Measurements from ENCODE around the gene NF2. TPM values are rescaled to one million over a fixed set of nuclear protein-coding genes. Genes with fewer than 3 reads are reported as not detected.

Gene NF2
- total RNA-seq, 1 donor, result 21.7 TPM

DNA sequence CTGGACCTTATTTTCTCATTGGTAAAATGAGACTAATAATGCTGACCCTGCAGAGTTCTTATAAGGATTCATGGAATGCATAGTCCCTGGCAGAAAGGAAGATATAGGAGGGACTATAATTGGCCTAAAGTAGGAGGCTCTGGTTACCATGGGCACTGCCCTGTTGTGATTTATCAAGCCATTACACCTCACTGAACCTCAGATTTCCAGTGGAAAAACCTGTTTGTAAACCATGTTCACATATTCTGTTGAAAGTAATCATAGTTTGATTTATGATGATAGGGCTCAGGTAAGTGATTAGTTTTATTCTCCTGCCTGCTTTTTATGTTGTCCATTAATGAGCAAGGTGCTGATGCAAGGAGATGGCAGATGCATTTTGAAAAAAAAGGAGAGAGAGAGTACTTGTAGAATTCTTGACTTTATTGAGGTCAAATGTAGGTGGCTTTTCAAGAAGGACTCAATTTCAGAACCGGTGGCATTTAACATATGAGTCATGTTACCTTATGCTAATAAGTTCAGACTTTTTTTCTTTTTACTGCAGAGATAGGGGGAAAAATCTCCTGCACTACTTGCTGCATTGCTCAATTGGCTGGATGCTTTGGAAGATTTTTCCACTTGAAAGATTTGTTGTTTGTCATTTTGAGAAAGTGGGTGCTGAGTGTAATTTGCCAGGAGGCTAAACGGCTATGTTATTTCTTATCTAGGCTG is 14.6 kb downstream of the NF2 start:
- peaks cover 16% of the 10 kb centered on the region for H3K4me1 ChIP-seq (ENCODE audit: insufficient read depth, low read length)
- H3K9me3 ChIP-seq (ENCODE audit: low read depth, low read length), result no peaks in the 10 kb centered on the region
- no peak overlapping the region for H3K4me3 ChIP-seq (ENCODE audit: low read length)
- no peaks in the 10 kb centered on the region for H3K27me3 ChIP-seq (ENCODE audit: insufficient read depth, low read length)

DNA sequence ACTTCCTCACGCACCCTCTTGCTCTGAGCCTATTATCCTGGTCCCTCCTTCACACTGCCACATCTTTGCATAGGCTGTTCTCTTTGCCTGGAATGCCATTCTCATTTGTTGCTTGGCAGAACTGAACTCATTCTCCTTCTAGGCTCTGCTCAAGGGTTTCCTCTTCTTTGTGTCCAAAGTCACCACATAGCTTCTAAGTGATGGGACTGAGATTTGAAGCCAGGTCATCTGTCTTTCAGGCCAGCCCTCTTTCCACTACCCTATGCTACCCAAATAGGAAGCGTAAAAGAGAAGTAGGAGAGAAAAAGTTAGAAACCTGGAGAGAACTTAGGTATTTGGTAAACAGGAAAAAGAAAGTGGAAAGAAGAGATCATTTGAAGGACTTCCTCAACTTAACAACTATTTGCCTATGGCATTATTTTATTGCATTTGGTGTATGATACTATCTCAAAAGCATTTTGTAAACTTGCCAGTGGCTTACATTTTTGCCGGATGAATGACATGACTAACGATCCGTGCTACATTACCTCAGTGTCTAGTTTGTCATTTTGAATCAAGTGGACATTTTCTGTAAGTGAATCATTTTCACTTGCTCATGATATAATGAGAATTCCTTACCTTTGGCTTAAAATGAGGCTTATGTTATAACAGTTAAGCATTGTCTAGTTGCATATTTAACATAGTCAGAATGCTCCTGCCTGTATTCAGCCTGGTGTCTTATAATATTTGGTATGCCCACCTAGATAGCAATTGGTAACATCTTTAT is 18.5 kb downstream of the NF2 start:
- H3K4me3 ChIP-seq (ENCODE audit: low read length), result no peak overlapping the region
- peaks cover 35% of the 10 kb centered on the region for H3K4me1 ChIP-seq (ENCODE audit: insufficient read depth, low read length)
- H3K27me3 ChIP-seq (ENCODE audit: insufficient read depth, low read length), result no peaks in the 10 kb centered on the region
- no peaks in the 10 kb centered on the region for H3K9me3 ChIP-seq (ENCODE audit: low read depth, low read length)

DNA sequence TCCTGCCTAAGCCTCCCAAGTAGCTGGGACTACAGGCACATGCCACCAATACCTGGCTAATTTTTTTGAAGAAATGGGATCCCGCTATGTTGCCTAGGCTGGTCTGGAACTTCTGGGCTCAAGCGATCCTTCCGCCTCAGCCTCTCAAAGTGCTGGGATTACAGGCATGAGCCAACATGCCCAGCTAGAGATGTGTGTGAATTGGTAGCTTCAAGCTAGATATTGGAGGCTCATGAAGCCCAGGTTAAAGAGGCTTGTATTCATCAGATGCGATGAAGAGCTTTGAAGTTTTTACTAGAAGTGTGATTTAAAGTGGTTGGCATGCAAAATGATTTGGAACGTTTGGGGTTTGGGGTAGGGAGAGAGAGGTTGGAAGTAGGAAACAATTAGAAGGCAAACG is 19.6 kb downstream of the NF2 start:
- no peak overlapping the region for H3K4me3 ChIP-seq (ENCODE audit: low read length)
- no peaks in the 10 kb centered on the region for H3K9me3 ChIP-seq (ENCODE audit: low read depth, low read length)
- H3K4me1 ChIP-seq (ENCODE audit: insufficient read depth, low read length), result peaks cover 35% of the 10 kb centered on the region
- no peaks in the 10 kb centered on the region for H3K27me3 ChIP-seq (ENCODE audit: insufficient read depth, low read length)

DNA sequence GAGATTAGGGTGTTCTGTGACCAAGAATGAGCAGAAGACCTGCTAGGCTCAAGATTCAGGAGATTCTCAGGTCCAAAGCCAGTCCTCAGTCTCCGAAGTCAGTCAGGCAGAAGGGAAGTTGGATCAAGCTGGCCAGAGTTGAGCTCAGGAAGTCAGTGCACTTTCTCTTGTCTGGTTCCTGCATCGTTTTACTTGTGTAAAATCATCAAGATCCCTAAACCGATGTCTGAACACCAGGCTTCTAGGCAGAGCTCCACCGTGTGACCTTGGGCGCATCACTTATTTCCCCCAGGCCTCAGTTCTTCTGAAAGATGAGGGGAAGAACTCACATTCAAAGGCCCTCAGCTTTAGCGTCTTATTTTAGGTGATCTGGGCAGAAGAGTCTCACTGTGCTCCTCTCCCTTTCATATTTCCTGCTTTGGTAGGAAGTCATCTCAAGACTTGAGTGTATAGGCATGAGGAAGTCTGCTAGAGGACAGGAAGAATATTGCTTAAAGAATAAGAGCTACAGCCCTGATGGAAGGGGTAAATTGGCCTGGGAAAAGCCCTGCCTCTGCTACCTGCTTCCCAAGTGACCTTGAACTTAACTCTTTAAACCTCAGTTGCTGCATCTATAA is 20.2 kb downstream of the NF2 start:
- H3K9me3 ChIP-seq (ENCODE audit: low read depth, low read length), result no peaks in the 10 kb centered on the region
- H3K4me3 ChIP-seq (ENCODE audit: low read length), result no peak overlapping the region
- H3K4me1 ChIP-seq (ENCODE audit: insufficient read depth, low read length), result peaks cover 35% of the 10 kb centered on the region
- no peaks in the 10 kb centered on the region for H3K27me3 ChIP-seq (ENCODE audit: insufficient read depth, low read length)

DNA sequence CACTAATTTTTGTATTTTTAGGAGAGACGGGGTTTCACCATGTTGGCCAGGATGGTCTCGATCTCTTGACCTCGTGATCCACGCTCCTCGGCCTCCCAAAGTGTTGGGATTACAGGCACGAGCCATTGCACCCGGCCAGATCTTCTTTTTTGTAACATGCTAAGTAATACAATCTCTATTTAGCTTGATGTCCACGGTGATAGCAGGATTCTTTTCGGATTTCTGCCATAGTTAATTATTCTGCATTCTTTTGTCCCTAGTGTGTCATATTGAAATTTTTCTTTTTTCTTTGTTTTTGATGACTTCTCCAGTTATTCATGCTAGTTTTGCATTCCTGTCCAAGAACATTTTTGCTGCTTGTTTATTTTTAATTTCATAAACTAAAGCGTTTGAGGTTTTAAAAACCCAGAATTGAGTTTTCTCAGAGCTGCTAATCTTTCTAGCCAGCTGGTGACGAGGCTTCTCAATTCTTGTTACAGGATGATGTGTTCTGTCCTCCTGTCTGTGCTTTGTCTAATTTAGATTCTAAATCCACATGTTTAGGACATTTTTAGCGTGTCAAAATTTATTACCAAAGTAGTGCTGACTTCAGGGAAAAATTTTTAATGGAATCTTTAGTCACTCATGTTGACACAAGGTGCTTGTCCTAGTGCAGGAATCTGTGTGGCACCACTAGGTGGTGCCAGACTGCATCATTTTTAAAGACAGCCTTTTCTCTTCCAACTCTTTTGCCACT is 21.8 kb downstream of the NF2 start:
- Histone ChIP-seq H3K9me3 (ENCODE audit: low read depth, low read length) (no peaks in the 10 kb centered on the region), H3K27me3 (ENCODE audit: insufficient read depth, low read length) (no peaks in the 10 kb centered on the region), H3K4me3 (ENCODE audit: low read length) (no peak overlapping the region), H3K4me1 (ENCODE audit: insufficient read depth, low read length) (peaks cover 35% of the 10 kb centered on the region)

DNA sequence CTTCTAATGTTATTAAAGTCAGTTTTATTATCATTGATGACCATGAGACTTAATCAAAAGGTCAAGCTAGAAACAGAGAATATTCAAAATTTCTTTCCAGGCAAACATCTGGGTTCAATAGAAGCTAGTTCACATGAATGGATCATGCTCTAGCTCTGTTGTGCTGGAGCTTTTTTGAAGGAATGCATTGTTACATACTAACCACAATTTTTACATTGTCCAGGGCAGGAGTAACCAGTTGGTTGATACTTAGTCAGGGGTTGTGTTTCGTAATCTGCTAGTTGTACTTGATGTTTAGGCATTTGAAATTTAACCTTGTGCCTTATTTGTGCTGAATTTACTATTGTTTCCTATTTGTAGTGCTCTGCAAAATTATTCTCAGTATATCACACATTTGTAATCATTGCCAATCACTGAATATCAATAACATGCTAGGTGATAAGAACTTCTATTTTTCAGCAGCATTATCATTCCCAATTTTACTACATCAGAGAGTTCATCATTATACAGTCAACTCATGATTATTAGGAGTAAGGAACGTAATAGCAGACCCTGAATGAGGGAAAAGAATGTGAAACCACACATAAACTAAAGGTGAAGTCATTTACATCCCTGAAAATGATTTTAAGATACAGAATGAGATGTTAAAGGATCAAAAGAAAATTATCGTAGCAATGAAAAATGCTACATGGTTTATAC is 23.2 kb downstream of the NF2 start:
- Histone ChIP-seq H3K9me3 (ENCODE audit: low read depth, low read length) (no peaks in the 10 kb centered on the region), H3K27me3 (ENCODE audit: insufficient read depth, low read length) (no peaks in the 10 kb centered on the region), H3K4me1 (ENCODE audit: insufficient read depth, low read length) (peaks cover 30% of the 10 kb centered on the region), H3K4me3 (ENCODE audit: low read length) (no peak overlapping the region)

DNA sequence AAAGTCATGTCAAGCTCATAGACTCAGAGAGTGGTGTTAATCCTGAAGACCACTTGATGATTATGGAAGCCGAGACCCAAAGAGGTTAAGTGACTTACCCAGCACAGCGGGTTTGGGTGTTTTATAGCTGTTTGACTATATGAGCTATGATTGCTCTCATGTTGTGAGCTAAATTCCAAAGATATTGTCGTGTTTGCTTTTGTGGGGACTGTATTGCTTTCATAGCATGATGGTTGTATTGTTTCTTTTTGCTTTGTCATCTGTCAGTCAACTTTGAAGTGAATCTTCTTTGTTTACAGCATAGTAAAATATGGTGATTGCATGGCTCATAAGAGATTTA is 23.7 kb downstream of the NF2 start:
- peaks cover 27% of the 10 kb centered on the region for H3K4me1 ChIP-seq (ENCODE audit: insufficient read depth, low read length)
- H3K9me3 ChIP-seq (ENCODE audit: low read depth, low read length), result no peaks in the 10 kb centered on the region

DNA sequence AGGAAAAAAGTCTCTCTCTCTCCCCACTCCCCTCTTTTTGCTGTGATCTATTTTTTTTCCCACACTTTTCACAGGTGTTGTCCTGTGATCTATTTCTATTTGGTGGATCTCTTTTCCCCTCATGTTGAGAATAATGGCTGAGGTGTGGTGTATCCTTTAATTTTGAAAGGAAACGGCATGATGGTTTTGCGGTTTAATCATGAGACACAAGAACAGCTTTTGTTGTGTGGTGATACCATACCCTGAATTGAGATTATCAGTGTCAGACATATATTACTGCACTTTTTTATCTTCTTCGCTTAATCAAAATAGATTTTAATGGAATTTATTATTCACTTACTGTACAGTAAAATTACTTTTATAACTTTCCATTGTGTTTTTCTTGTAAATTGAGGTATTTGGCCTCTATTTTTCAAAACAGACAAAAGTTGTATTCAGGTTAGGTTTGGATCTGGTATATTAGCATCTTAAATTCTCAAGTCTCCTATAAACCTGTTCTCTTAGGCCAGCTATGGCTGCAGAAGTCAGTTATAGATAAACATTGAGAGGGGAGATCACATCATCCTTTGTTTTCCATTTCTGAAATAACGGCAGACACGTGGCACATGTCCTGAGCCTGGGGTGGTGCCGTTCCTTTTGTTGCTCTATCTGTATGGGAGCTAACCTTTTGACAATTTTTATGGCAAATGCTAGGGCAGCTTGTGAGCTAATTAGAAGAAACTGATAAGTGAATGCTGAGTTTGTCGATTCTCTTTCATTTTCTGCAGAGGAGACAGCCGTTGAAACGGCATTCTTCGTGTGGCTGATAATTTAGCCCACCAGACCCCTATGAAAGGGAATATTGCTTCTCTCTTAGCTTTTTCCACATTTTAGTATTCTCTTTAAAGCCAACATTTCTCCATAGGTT is 25.8 kb downstream of the NF2 start:
- Histone ChIP-seq H3K4me1 (ENCODE audit: insufficient read depth, low read length) (peaks cover 11% of the 10 kb centered on the region), H3K4me3 (ENCODE audit: low read length) (no peak overlapping the region), H3K27me3 (ENCODE audit: insufficient read depth, low read length) (no peaks in the 10 kb centered on the region), H3K9me3 (ENCODE audit: low read depth, low read length) (no peaks in the 10 kb centered on the region)

More for the DNA sequence above, 23.7 kb downstream of the NF2 start:
- no peaks in the 10 kb centered on the region for H3K27me3 ChIP-seq (ENCODE audit: insufficient read depth, low read length)
- H3K4me3 ChIP-seq (ENCODE audit: low read length), result no peak overlapping the region

DNA sequence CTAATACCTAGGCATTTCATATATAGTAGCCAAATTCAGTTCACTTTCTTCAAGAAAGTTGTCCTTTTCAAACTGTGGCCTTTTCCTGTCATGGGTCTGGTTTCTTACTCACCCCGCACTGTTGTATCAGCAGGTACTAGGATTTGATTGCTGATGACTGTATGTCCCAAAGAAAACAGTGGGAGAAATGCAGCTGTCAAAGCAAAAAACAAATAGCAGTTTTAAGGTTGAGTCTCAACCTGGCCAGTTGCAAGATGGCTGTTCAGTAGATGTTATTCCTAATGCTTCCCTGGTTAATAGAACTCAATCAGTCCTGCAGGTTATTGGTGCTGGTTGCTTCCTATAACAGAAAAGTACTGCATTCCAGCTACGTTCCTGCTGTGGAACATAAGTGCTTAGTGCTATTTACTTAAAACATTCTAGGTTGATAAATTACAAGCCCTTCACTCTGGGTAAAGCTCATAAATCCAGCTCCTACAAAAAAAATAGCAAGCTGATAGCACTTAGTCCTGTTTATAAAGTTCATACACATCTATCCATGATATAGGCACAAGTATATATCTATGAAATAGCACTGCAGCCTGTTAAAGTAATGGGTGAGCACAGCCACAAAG is 26.6 kb downstream of the NF2 start:
- no peak overlapping the region for H3K4me3 ChIP-seq (ENCODE audit: low read length)
- no peaks in the 10 kb centered on the region for H3K9me3 ChIP-seq (ENCODE audit: low read depth, low read length)
- H3K27me3 ChIP-seq (ENCODE audit: insufficient read depth, low read length), result no peaks in the 10 kb centered on the region
- H3K4me1 ChIP-seq (ENCODE audit: insufficient read depth, low read length), result peaks cover 5% of the 10 kb centered on the region

DNA sequence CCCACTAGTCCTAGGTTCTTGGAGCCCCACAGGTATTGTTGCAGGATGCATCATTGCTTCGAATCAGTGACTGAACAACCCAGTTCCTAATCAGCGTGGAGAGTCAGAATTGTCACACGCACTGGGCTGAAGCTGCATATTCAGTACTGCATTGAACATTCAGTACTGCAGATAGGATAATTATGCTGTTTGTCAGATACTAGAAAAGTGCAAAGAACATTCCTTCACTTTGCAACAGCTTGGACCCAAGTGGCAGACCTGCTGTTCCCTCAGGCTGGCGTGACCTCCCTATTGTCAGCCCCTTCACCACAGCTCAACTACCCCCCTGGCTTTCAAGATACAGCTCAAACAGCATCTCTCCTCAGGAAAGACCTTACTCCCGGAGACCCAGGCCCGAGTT is 27.6 kb downstream of the NF2 start:
- H3K27me3 ChIP-seq (ENCODE audit: insufficient read depth, low read length), result no peaks in the 10 kb centered on the region
- H3K4me1 ChIP-seq (ENCODE audit: insufficient read depth, low read length), result no peaks in the 10 kb centered on the region
- no peaks in the 10 kb centered on the region for H3K9me3 ChIP-seq (ENCODE audit: low read depth, low read length)

DNA sequence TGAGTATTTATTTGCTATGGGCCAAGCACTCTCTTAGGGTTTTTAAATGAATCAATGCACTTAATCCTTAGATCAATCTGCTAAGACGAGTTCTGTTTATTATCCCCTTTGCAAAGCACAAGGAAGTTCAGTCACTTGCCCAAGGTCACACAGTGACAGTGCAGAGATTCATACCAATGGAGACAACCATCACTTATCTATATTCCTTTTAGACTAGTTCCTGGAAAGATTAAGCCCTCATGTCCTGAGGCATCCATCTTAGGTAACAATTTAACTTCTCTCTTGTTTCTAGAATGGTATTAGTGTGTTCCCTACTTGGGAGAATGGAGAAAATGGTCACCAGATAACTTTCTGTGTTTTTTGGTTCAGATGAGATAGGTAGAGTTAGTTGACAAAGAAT is 28.3 kb downstream of the NF2 start:
- Histone ChIP-seq H3K27me3 (ENCODE audit: insufficient read depth, low read length) (no peaks in the 10 kb centered on the region), H3K4me1 (ENCODE audit: insufficient read depth, low read length) (no peaks in the 10 kb centered on the region), H3K4me3 (ENCODE audit: low read length) (no peak overlapping the region), H3K9me3 (ENCODE audit: low read depth, low read length) (no peaks in the 10 kb centered on the region)

More for the DNA sequence above, 27.6 kb downstream of the NF2 start:
- no peak overlapping the region for H3K4me3 ChIP-seq (ENCODE audit: low read length)

DNA sequence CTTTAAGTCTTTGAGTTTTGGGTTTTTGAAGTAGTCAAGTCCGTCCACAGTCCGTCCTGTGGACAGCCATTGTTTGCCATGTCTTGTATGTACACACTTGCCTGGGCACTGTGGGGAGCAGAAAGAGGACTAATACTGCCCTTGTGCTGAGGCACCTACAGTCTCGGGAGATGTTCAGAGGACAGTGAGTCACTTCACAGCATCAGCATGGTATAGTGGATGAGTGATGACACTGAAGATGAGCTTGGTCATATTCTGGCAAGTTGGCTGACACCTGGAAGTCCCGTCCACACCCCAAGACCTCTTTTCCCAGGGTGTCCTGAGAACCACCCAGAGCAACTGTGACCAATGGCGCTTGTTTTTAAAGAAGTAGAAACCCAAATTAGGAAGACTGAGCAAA is 29.2 kb downstream of the NF2 start:
- Histone ChIP-seq H3K27me3 (ENCODE audit: insufficient read depth, low read length) (no peaks in the 10 kb centered on the region), H3K4me1 (ENCODE audit: insufficient read depth, low read length) (no peaks in the 10 kb centered on the region), H3K4me3 (ENCODE audit: low read length) (no peak overlapping the region)

DNA sequence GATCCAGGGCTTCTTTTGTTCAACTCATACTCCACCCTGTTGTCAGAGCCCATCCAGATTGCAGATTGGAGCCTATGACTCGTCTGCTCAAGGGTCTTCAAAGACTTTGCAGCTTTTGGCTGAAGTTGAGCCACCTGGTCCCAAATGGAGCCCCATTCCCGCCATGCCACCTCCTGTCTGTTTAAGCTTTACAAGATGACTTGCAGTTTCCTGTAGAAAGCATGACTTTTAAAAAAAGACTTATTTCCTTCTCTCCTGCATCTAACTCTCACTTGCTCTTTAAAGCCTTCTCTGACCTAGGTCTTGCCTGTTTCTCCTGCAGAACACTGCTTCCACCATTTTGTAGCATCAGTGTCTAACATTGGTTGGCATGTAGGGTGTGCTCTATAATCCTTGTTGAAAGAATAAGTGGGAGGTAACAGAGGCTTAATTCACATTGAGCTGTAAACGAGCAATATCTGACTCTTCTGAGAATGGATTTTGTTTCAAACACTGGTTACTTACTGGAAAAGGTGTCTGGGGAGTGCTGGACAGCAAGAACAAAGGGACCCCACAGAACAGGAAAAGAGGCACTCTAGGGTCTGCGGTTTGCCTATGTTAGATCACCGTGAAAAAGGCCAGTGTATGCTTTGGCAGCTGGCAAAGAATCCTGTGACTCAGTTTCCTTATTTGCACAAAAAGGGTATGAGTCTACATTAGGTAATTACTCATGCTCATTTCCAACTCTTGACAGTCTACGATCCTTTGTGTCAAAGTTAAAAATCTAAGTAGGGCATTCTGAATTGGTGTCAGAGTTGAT is 30.3 kb downstream of the NF2 start:
- Histone ChIP-seq H3K27me3 (ENCODE audit: insufficient read depth, low read length) (no peaks in the 10 kb centered on the region), H3K4me3 (ENCODE audit: low read length) (no peak overlapping the region), H3K9me3 (ENCODE audit: low read depth, low read length) (no peaks in the 10 kb centered on the region), H3K4me1 (ENCODE audit: insufficient read depth, low read length) (no peaks in the 10 kb centered on the region)

More for the DNA sequence above, 29.2 kb downstream of the NF2 start:
- no peaks in the 10 kb centered on the region for H3K9me3 ChIP-seq (ENCODE audit: low read depth, low read length)
